Adipose tissue (tissue), 3 donors: ENCODE data around the gene MAPK6. TPM values are rescaled to one million over a fixed set of nuclear protein-coding genes. Genes with fewer than 3 reads are reported as not detected.
"Not testable (repeated sequence)": the region's sequence is repeated elsewhere in the genome, so short reads cannot be mapped to it uniquely, and the experiment has no call there.

Experiments
- H3K27ac ChIP-seq: one replicate; pipeline ENCODE4 v1.5.1; 2013; ENCODE audit warnings: low read depth, low read length
- WGBS, 3 donors: extraction: QIAGEN DNeasy Blood & Tissue Kit; methylation state at CpG; one replicate each; pipeline ENCODE4 v1.1.7; 2013; 5-methylcytosine and 5-hydroxymethylcytosine counted together
- polyA plus RNA-seq, 3 donors: library from polyadenylated mRNA; stranded (reverse); fragments of 200-250 nt; gene quantifications; one replicate each; pipeline ENCODE4 v1.2.3, GENCODE V29; 2013
- donor health status: healthy with polysubstance abuse.
- donor health status: Bipolar disorder and iron deficiency.
- donor health status: healthy.

The MAPK6 gene
- polyA plus RNA-seq, 3 donors, result 4.1 to 11.3 (median 10.1) TPM

- WGBS, 3 donors, result 55 to 92% (median 90%) methylated on average over 5 of the region's 5 CpGs
- H3K27ac ChIP-seq, result no peak overlapping the region
These were observed 50.5 kb downstream of the MAPK6 start for GRCh38 chr15:52069559-52069958.

GRCh38 chr15:52071570-52071969 lies 52.6 kb downstream of the MAPK6 start:
- no peak overlapping the region for H3K27ac ChIP-seq
- WGBS, 3 donors, result 68 to 86% (median 83%) methylated on average over 10 of the region's 10 CpGs

GRCh38 chr15:52076889-52077781 lies 58.1 kb downstream of the MAPK6 start:
- H3K27ac ChIP-seq, result no peak overlapping the region
- 83 to 90% (median 88%) methylated on average over 11 of the region's 11 CpGs for WGBS, 3 donors

- H3K27ac ChIP-seq, result no peak overlapping the region
These were observed 59.3 kb downstream of the MAPK6 start for GRCh38 chr15:52078197-52078875.

GRCh38 chr15:52078876-52079700 lies 60.1 kb downstream of the MAPK6 start:
- WGBS, 3 donors, result 36 to 50% (median 44%) methylated on average over 13 of the region's 13 CpGs
- no peak overlapping the region for H3K27ac ChIP-seq

More at GRCh38 chr15:52078197-52078875, 59.3 kb downstream of the MAPK6 start:
- 73 to 80% (median 77%) methylated on average over 10 of the region's 10 CpGs for WGBS, 3 donors

- H3K27ac ChIP-seq, result no peak overlapping the region
- WGBS, 3 donors, result 72 to 84% (median 82%) methylated on average over 5 of the region's 5 CpGs
These were observed 61.0 kb downstream of the MAPK6 start for GRCh38 chr15:52080031-52080430.

- 89 to 93% (median 92%) methylated on average over 9 of the region's 9 CpGs for WGBS, 3 donors
- no peak overlapping the region for H3K27ac ChIP-seq
These were observed 61.8 kb downstream of the MAPK6 start for GRCh38 chr15:52080706-52081392.

GRCh38 chr15:52082197-52083036 lies 63.4 kb downstream of the MAPK6 start:
- H3K27ac ChIP-seq, result no peak overlapping the region
- 74 to 79% (median 75%) methylated on average over 5 of the region's 5 CpGs for WGBS, 3 donors

GRCh38 chr15:52083037-52083359 lies 64.0 kb downstream of the MAPK6 start:
- not testable (repeated sequence) for H3K27ac ChIP-seq
- WGBS, 3 donors, result 69 to 91% (median 88%) methylated on average over 1 of the region's 1 CpG

- H3K27ac ChIP-seq, result no peak overlapping the region
- WGBS, 3 donors, result 65 to 74% (median 72%) methylated on average over 4 of the region's 4 CpGs
These were observed 64.6 kb downstream of the MAPK6 start for GRCh38 chr15:52083603-52084002.

GRCh38 chr15:52085299-52085698 lies 66.3 kb downstream of the MAPK6 start:
- H3K27ac ChIP-seq, result no peak overlapping the region

- WGBS, 3 donors, result 80 to 88% (median 84%) methylated on average over 5 of the region's 5 CpGs
- no peak overlapping the region for H3K27ac ChIP-seq
These were observed 67.2 kb downstream of the MAPK6 start for GRCh38 chr15:52086011-52086786.

- H3K27ac ChIP-seq, result no peak overlapping the region
These were observed 71.2 kb downstream of the MAPK6 start for GRCh38 chr15:52090193-52090592.

GRCh38 chr15:52093167-52093538 lies 74.1 kb downstream of the MAPK6 start:
- WGBS, 3 donors, result 38 to 84% (median 39%) methylated on average over 4 of the region's 4 CpGs
- no peak overlapping the region for H3K27ac ChIP-seq

- WGBS, 3 donors, result 49 to 75% (median 50%) methylated on average over 12 of the region's 12 CpGs
- no peak overlapping the region for H3K27ac ChIP-seq
These were observed 74.8 kb downstream of the MAPK6 start for GRCh38 chr15:52093539-52094510.
